Endothelial cell of umbilical vein (primary cell): ENCODE measurements around the gene SLC9A2. TPM values are rescaled to one million over a fixed set of nuclear protein-coding genes. Genes with fewer than 3 reads are reported as not detected.

ENCODE experiments used
- BruUV-seq: library from RNA; stranded (reverse); fragments of 400-500 nt; replicated peaks from 2 replicates; lab custom pipeline; 2021; lab: Mats Ljungman, UMichigan
- CTCF ChIA-PET: fragments of 300-600, 350-600 bp; sonication (Branson Sonifier 250); formaldehyde crosslinking; loops from one replicate; lab custom pipeline; 2021; ENCODE audit warnings: antibody characterized with exemption, inconsistent platforms; lab: Charles Lee
- POLR2A ChIA-PET: fragments of 300-600, 350-600 bp; sonication (Branson Sonifier 250); formaldehyde crosslinking; loops from one replicate; lab custom pipeline; 2021; ENCODE audit warnings: antibody characterized with exemption, inconsistent platforms; lab: Charles Lee
- DNase-seq: peaks from one replicate; pipeline ENCODE4 v3.0.0-alpha.2; 2011; ENCODE audit warnings: low read depth, low spot score
- FAIRE-seq: peaks from 2 replicates; lab custom pipeline; 2011; peaks lifted over from hg19 to GRCh38; lab: Jason Lieb, UNC
- H2AFZ ChIP-seq: 2 replicates; pipeline ENCODE4 v1.6.0; 2012; ENCODE audit warnings: low read depth, low read length, control low read depth, inconsistent platforms
- H3K27ac ChIP-seq: 2 replicates; pipeline ENCODE4 v1.5.1; 2011; ENCODE audit warnings: low read depth, mild to moderate bottlenecking, control low read depth, low read length, moderate library complexity; ENCODE audit not compliant: insufficient read depth
- H3K27me3 ChIP-seq, 2 experiments: 2 replicates each; pipeline versions ENCODE4 v1.6.0 to v1.6.1; 2011; ENCODE audit warnings: low read length in 2 of 2, mixed read lengths in 1 of 2; ENCODE audit not compliant: control insufficient read depth in 2 of 2, insufficient read depth in 2 of 2
- H3K36me3 ChIP-seq, 2 experiments: 2 replicates in 1 of 2; 3 replicates in 1 of 2; pipeline ENCODE4 v1.5.1; 2011; ENCODE audit warnings: low read length in 2 of 2, mild to moderate bottlenecking in 1 of 2, moderate library complexity in 1 of 2; ENCODE audit not compliant: control insufficient read depth in 2 of 2, insufficient read depth in 2 of 2; ENCODE audit errors: extremely low read depth in 1 of 2
- H3K4me1 ChIP-seq: 3 replicates; pipeline ENCODE4 v1.5.1; 2011; ENCODE audit warnings: mild to moderate bottlenecking, low read length; ENCODE audit not compliant: control insufficient read depth, insufficient read depth; ENCODE audit errors: extremely low read depth
- H3K4me2 ChIP-seq: 2 replicates; pipeline ENCODE4 v1.6.1; 2011; ENCODE audit warnings: low read length, control low read depth, mixed read lengths; ENCODE audit not compliant: insufficient read depth
- H3K4me3 ChIP-seq, 3 experiments: fragments of 200-600 bp in 1 of 3; sonication (generic), shearing (Covaris generic) in 1 of 3; replicated peaks in 1 of 3; 2 replicates each; pipeline ENCODE4 v1.5.1; 2011 to 2016; ENCODE audit warnings: control low read depth in 3 of 3, low read length in 3 of 3, mild to moderate bottlenecking in 2 of 3, inconsistent platforms in 1 of 3, low read depth in 1 of 3, moderate library complexity in 1 of 3; ENCODE audit not compliant: insufficient read depth in 1 of 3
- H3K79me2 ChIP-seq: 2 replicates; pipeline ENCODE4 v1.6.0; 2012; ENCODE audit warnings: low read length, inconsistent platforms; ENCODE audit not compliant: control insufficient read depth, insufficient read depth
- H3K9ac ChIP-seq: replicated peaks from 2 replicates; pipeline ENCODE3; 2011; ENCODE audit warnings: low read length, control low read depth; ENCODE audit not compliant: insufficient read depth; ENCODE audit errors: extremely low read depth
- H3K9me1 ChIP-seq: replicated peaks from 3 replicates; pipeline ENCODE4 v1.6.0; 2011; ENCODE audit warnings: mild to moderate bottlenecking, low read length; ENCODE audit not compliant: control insufficient read depth, insufficient read depth; ENCODE audit errors: extremely low read depth
- H3K9me3 ChIP-seq: replicated peaks from 2 replicates; pipeline ENCODE4 v1.5.1; 2012; ENCODE audit warnings: low read length, inconsistent platforms; ENCODE audit not compliant: control insufficient read depth, insufficient read depth
- H4K20me1 ChIP-seq: replicated peaks from 2 replicates; pipeline ENCODE3; 2011; ENCODE audit warnings: mild to moderate bottlenecking, low read length; ENCODE audit not compliant: control insufficient read depth, insufficient read depth; ENCODE audit errors: extremely low read depth
- EZH2 ChIP-seq: IDR thresholded peaks from 2 replicates; pipeline ENCODE4 v1.6.1; 2012; ENCODE audit warnings: borderline replicate concordance, low read depth, mild to moderate bottlenecking, moderate library complexity, low read length, inconsistent platforms; ENCODE audit not compliant: severe bottlenecking
- GATA2 ChIP-seq: IDR thresholded peaks from 2 replicates; pipeline ENCODE4 v1.7.0; 2011; ENCODE audit warnings: low read depth, mild to moderate bottlenecking, moderate library complexity, mixed read lengths, low read length; ENCODE audit not compliant: insufficient read length, insufficient read depth
- JUN ChIP-seq: IDR thresholded peaks from 2 replicates; pipeline ENCODE4 v1.6.1; 2011; ENCODE audit warnings: borderline replicate concordance, low read depth; ENCODE audit not compliant: insufficient read length, insufficient read depth
- MYC ChIP-seq: IDR thresholded peaks from one replicate; pipeline ENCODE4 v1.6.1; 2011; ENCODE audit warnings: mild to moderate bottlenecking, low read depth, low read length
- POLR2AphosphoS5 ChIP-seq: IDR thresholded peaks from 2 replicates; pipeline ENCODE4 v1.6.1; 2012; ENCODE audit warnings: low read depth, mild to moderate bottlenecking, control low read depth, low read length, moderate library complexity; ENCODE audit not compliant: insufficient read depth
- dilution Hi-C: fragments of 300-500 bp; cut with MboI; formaldehyde crosslinking; loops from one replicate; pipeline ENCODE4 v1.15.0; 2019; ENCODE audit warnings: low sequenced_read_pairs; ENCODE audit not compliant: extremely low pct_ligation_motif_present
- intact Hi-C: fragments of 100-400 bp; cut with micrococcal nuclease; formaldehyde crosslinking; loops from one replicate; pipeline ENCODE4 v1.10.0; 2022
- polyA plus RNA-seq, 4 experiments: library from polyadenylated mRNA; depleted of rRNA in 3 of 4; stranded (reverse) in 3 of 4; unstranded in 1 of 4; fragments of >200 nt; gene quantifications; 2 replicates each; pipeline versions ENCODE4 v1.2.1 to v1.2.3, GENCODE V29; 2011 to 2012; ENCODE audit warnings: missing spikeins in 1 of 4
- total RNA-seq: library from RNA; stranded (reverse); gene quantifications from 2 replicates; pipeline ENCODE4 v1.2.3, GENCODE V29; 2021
- TF ChIP-seq, protein P1 (sequence below): IDR thresholded peaks from 2 replicates; pipeline ENCODE4 v1.6.1; 2011; ENCODE audit not compliant: insufficient read depth, insufficient read length

SLC9A2 gene
- total and polyA plus RNA-seq, 2 donors (not counting 3 experiments of a cell fraction or from before 2014, with no cell fraction given), result 0.03 TPM; not detected in 1

- Histone ChIP-seq H3K4me1 (no peaks in the 10 kb centered on the region), H4K20me1 (no peaks in the 10 kb centered on the region), H3K4me3 (no peak overlapping the region), H3K9ac (no peak overlapping the region), H2AFZ (no peak overlapping the region), H3K79me2 (no peaks in the 10 kb centered on the region), H3K36me3 (no peaks in the 10 kb centered on the region), H3K9me1 (no peaks in the 10 kb centered on the region), H3K4me2 (no peak overlapping the region), H3K27ac (no peak overlapping the region), H3K9me3 (no peaks in the 10 kb centered on the region), H3K27me3 (peaks cover 0 to 2% of the 10 kb centered on the region in 2 experiments)
- intact Hi-C loops, result no loop called here
- no TSS peak for BruUV-seq
- TF ChIP-seq JUN (no peak), GATA2 (no peak), POLR2AphosphoS5 (no peak), EZH2 (no peak), MYC (no peak)
- TF ChIP-seq, protein P1, sequence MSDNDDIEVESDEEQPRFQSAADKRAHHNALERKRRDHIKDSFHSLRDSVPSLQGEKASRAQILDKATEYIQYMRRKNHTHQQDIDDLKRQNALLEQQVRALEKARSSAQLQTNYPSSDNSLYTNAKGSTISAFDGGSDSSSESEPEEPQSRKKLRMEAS, result no peak
- FAIRE-seq (no peak), DNase-seq (no peak)
- ChIA-PET CTCF (interaction anchor here (1.6 kb wide), 1 partner anchor 15 kb away, joined by 5 read pairs; no protein-coding TSS in a partner anchor), POLR2A (no interaction called here)
- dilution Hi-C loops, result no loop called here
Measured at GRCh38 chr2:102677244-102678215, 58.2 kb downstream of the SLC9A2 start.
